Measurements from ENCODE around the gene TGM6.

DNA sequence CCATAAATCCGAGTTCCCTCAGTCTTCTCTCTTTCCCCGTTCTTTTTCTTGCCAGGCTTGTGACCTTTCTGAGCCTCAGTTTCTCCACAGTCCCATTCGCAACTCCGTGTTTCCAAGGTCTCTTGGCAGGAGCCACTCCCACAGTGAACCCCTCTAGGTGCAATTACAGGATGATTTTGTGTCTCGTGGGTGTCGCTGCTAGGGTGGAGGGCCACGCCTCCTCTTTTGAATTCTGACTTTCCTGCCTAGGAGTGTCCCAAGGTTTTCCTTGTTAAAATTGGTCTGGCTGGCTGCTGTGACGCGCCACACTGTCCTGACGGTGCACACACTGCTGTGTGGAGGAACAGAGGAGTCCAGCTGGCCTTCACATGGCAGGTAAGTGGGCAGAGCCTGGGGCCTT is at the start of gene TGM6:
- no peak for TF ChIP-seq POLR2A (IDR thresholded peaks at IDR 0.05)
- TF ChIP-seq, protein P1, sequence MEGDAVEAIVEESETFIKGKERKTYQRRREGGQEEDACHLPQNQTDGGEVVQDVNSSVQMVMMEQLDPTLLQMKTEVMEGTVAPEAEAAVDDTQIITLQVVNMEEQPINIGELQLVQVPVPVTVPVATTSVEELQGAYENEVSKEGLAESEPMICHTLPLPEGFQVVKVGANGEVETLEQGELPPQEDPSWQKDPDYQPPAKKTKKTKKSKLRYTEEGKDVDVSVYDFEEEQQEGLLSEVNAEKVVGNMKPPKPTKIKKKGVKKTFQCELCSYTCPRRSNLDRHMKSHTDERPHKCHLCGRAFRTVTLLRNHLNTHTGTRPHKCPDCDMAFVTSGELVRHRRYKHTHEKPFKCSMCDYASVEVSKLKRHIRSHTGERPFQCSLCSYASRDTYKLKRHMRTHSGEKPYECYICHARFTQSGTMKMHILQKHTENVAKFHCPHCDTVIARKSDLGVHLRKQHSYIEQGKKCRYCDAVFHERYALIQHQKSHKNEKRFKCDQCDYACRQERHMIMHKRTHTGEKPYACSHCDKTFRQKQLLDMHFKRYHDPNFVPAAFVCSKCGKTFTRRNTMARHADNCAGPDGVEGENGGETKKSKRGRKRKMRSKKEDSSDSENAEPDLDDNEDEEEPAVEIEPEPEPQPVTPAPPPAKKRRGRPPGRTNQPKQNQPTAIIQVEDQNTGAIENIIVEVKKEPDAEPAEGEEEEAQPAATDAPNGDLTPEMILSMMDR (IDR thresholded peaks at IDR 0.05): no peak
- no peak for TF ChIP-seq EP300 (IDR thresholded peaks at IDR 0.05)
